ENCODE measurements around the gene ZNF837. TPM values are rescaled to one million over a fixed set of nuclear protein-coding genes. Genes with fewer than 3 reads are reported as not detected.
A peak's percentile ranks its signal among the peaks of the same experiment; 100 is the strongest.

Gene ZNF837
- total and polyA plus RNA-seq, 2 of the 13 experiments (the other 11 are each of a cell fraction or from before 2014, with no cell fraction given) = 0.29 to 1.3 TPM

GRCh38 chr19:58380037-58380661 is 681 bp downstream of the ZNF837 start (continued):
- TF ChIP-seq KLF15 (CRISPR knock-in tag; IDR thresholded peaks at IDR 0.05; ENCODE audit: borderline replicate concordance) = no peak
- TF ChIP-seq AKAP8 (CRISPR knock-in tag; IDR thresholded peaks at IDR 0.05) = no peak
- TF ChIP-seq KIAA2018 (CRISPR knock-in tag; IDR thresholded peaks at IDR 0.05; ENCODE audit: borderline replicate concordance) = no peak
- no peak for TF ChIP-seq DR1 (CRISPR knock-in tag; IDR thresholded peaks at IDR 0.05)
- no peak for TF ChIP-seq TFDP2 (CRISPR knock-in tag; IDR thresholded peaks at IDR 0.05)
- TF ChIP-seq ZNF263 (CRISPR knock-in tag; IDR thresholded peaks at IDR 0.05) = peak; percentile 11; the same call in 1 of the 2 replicates
- TF ChIP-seq ZNF30 (CRISPR knock-in tag; IDR thresholded peaks at IDR 0.05) = 0 out of 2 replicates have a peak, but pooled peaks have one; percentile 21
- TF ChIP-seq ZNF605 (CRISPR knock-in tag; IDR thresholded peaks at IDR 0.05) = peak; percentile 89
- TF ChIP-seq GABPA (IDR thresholded peaks at IDR 0.05; ENCODE audit: low read depth, low read length) = no peak
- no peak for TF ChIP-seq GABPA (CRISPR knock-in tag; IDR thresholded peaks at IDR 0.05; ENCODE audit: low read depth)
- TF ChIP-seq ZNF615 (CRISPR knock-in tag; IDR thresholded peaks at IDR 0.05; ENCODE audit: borderline replicate concordance) = peak; percentile 36; the same call in 1 of the 2 replicates
- TF ChIP-seq, protein P1, sequence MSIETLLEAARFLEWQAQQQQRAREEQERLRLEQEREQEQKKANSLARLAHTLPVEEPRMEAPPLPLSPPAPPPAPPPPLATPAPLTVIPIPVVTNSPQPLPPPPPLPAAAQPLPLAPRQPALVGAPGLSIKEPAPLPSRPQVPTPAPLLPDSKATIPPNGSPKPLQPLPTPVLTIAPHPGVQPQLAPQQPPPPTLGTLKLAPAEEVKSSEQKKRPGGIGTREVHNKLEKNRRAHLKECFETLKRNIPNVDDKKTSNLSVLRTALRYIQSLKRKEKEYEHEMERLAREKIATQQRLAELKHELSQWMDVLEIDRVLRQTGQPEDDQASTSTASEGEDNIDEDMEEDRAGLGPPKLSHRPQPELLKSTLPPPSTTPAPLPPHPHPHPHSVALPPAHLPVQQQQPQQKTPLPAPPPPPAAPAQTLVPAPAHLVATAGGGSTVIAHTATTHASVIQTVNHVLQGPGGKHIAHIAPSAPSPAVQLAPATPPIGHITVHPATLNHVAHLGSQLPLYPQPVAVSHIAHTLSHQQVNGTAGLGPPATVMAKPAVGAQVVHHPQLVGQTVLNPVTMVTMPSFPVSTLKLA (IDR thresholded peaks at IDR 0.05) = no peak
- no peak for TF ChIP-seq GTF3A (CRISPR knock-in tag; conservative IDR thresholded peaks at IDR 0.05)
- no peak for TF ChIP-seq TGIF2 (CRISPR knock-in tag; IDR thresholded peaks at IDR 0.05)
- no peak for TF ChIP-seq ELF3 (CRISPR knock-in tag; IDR thresholded peaks at IDR 0.05)
